Glutamatergic neuron (in vitro differentiated cells): Measurements from ENCODE around the gene VEGFC. TPM values are rescaled to one million over a fixed set of nuclear protein-coding genes. Genes with fewer than 3 reads are reported as not detected.

ENCODE experiments used
- DNase-seq: peaks from one replicate; pipeline ENCODE4 v3.0.0; 2022
- H3K27ac Mint-ChIP-seq: one replicate; pipeline ENCODE4 v1.8.0; 2020; ENCODE audit warnings: mild to moderate bottlenecking, mixed read lengths, inconsistent platforms; ENCODE audit not compliant: unreplicated experiment
- H3K27me3 Mint-ChIP-seq: one replicate; pipeline ENCODE4 v1.8.0; 2020; ENCODE audit warnings: mild to moderate bottlenecking, moderate library complexity, mixed read lengths, inconsistent platforms; ENCODE audit not compliant: unreplicated experiment
- H3K36me3 Mint-ChIP-seq: one replicate; pipeline ENCODE4 v1.8.0; 2020; ENCODE audit warnings: mild to moderate bottlenecking, mixed read lengths, inconsistent platforms; ENCODE audit not compliant: unreplicated experiment
- H3K4me1 Mint-ChIP-seq: one replicate; pipeline ENCODE4 v1.8.0; 2020; ENCODE audit warnings: mild to moderate bottlenecking, low read depth, mixed read lengths, inconsistent platforms; ENCODE audit not compliant: unreplicated experiment
- H3K4me3 Mint-ChIP-seq: one replicate; pipeline ENCODE4 v1.8.0; 2020; ENCODE audit warnings: mild to moderate bottlenecking, mixed read lengths, inconsistent platforms; ENCODE audit not compliant: unreplicated experiment
- H3K9me3 Mint-ChIP-seq: one replicate; pipeline ENCODE4 v1.8.0; 2020; ENCODE audit warnings: mild to moderate bottlenecking, moderate library complexity, mixed read lengths, inconsistent platforms; ENCODE audit not compliant: unreplicated experiment
- total RNA-seq: library from RNA; stranded (reverse); fragmentation: NEBNext Ultra II Directional; extraction: Animal tissue kit (Norgen Biotek cat#: 25700); gene quantifications from one replicate; pipeline ENCODE4 v1.2.1, GENCODE V29; 2021; ENCODE audit not compliant: unreplicated experiment
- TF ChIP-seq, protein P1 (sequence below): fragments of 200-600 bp; sonication (generic); IDR thresholded peaks from one replicate; pipeline ENCODE4 v1.5.0; 2021; ENCODE audit not compliant: partially characterized antibody, unreplicated experiment

Gene VEGFC
- total RNA-seq, 1 donor from 2014 or later: not detected

DNA sequence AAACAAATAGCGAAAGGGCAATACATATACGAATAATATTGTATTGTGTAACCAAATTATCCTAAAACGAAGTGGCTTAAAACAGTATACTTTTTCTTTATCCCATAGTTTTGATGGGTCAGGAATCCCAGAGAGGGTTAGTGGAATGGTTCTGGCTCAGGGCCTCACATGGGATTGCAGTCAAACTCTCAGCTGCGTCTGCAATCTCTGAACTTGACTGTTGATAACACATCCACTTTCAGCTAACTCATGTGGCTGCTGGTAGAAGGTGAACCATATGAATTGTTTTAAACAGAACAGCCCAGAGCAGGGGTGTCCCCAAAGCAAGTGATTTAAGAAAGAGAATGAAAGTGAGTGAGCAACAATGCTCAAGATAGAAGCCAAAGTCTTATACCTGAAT lies 127.8 kb downstream of the VEGFC start:
- H3K27me3 Mint-ChIP-seq: peaks cover 3% of the 10 kb centered on the region
- no peaks in the 10 kb centered on the region for H3K4me1 Mint-ChIP-seq
- no peaks in the 10 kb centered on the region for H3K9me3 Mint-ChIP-seq
- no peak overlapping the region for H3K4me3 Mint-ChIP-seq
- no peaks in the 10 kb centered on the region for H3K36me3 Mint-ChIP-seq
- H3K27ac Mint-ChIP-seq: no peak overlapping the region
- TF ChIP-seq, protein P1, sequence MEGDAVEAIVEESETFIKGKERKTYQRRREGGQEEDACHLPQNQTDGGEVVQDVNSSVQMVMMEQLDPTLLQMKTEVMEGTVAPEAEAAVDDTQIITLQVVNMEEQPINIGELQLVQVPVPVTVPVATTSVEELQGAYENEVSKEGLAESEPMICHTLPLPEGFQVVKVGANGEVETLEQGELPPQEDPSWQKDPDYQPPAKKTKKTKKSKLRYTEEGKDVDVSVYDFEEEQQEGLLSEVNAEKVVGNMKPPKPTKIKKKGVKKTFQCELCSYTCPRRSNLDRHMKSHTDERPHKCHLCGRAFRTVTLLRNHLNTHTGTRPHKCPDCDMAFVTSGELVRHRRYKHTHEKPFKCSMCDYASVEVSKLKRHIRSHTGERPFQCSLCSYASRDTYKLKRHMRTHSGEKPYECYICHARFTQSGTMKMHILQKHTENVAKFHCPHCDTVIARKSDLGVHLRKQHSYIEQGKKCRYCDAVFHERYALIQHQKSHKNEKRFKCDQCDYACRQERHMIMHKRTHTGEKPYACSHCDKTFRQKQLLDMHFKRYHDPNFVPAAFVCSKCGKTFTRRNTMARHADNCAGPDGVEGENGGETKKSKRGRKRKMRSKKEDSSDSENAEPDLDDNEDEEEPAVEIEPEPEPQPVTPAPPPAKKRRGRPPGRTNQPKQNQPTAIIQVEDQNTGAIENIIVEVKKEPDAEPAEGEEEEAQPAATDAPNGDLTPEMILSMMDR: no peak
- DNase-seq: no peak

DNA sequence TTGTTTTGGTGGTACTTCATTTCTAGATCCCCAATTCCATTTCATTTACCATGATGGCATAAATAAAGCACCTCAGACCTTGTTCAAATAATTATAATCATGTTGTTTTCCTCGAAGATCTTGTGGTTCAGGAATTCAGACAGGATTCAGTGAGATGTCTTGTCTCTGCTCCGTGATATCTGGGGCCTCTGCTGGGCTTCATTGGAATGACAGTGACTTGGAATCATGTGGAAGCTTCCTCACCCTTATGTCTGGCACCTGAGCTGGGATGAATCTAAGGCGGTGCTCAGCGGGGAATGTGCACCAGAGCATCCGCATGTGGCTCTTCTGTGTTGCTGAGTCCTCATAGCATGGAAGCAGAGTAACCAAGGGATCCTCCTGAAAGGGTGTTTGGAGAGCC lies 132.2 kb downstream of the VEGFC start:
- TF ChIP-seq, protein P1: no peak
- Mint-ChIP-seq H3K27ac (no peak overlapping the region), H3K4me1 (no peaks in the 10 kb centered on the region), H3K27me3 (peaks cover 3% of the 10 kb centered on the region), H3K4me3 (no peak overlapping the region), H3K9me3 (no peaks in the 10 kb centered on the region), H3K36me3 (no peaks in the 10 kb centered on the region)
- DNase-seq: no peak

DNA sequence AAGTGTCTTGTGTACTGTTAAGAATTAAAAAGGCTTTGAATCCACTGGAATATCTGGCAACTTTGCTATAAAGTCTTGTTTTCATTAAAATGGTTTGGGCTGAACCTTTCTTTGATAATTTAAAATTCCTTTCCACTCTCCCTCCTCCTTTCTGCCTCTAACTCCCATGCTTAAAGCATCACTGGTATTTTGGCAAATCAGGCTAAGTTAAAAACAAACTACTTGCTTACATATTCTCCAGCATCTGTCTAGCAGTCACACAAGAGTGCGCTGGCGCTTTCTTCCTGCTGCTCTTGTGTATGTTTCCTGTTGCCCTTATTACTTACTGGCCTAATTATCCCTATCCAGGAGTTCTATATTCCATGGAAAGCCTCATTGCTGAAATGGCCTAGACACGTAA lies 136.6 kb downstream of the VEGFC start:
- H3K4me1 Mint-ChIP-seq: no peaks in the 10 kb centered on the region
- H3K27ac Mint-ChIP-seq: no peak overlapping the region
- no peak for DNase-seq
- H3K27me3 Mint-ChIP-seq: no peaks in the 10 kb centered on the region
- H3K9me3 Mint-ChIP-seq: no peaks in the 10 kb centered on the region
- TF ChIP-seq, protein P1: no peak
- no peaks in the 10 kb centered on the region for H3K36me3 Mint-ChIP-seq
- no peak overlapping the region for H3K4me3 Mint-ChIP-seq

DNA sequence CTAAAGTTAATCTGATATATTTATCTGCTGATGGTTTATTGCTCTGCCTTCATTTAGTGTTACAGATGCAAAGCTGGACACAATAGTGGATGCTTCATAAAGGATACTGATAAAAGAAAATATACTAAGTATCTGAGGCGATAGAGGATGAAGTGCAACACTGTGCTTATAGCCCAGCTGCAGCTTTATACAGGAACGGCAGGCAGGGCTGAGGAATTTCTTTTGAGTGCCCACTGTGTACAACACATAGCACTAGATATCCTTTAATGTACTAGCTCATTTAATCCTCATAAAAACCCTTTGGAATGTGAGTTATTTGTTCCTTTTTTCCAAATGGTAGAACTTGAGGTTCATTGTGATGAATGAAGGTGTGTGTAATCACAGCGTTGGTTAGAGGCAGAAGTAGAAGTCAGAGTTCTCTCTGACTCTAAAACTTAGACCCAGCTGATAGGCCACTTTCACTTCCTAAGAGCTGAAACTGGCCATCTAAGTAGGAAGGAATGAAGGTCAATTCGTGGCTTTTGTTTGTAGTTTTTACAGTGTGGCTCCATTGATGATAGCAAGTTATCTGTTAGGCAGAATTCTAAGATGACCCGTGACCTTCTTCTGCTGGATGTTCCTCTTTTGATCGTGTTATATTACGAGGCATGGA lies 138.0 kb downstream of the VEGFC start:
- Mint-ChIP-seq H3K27me3 (no peaks in the 10 kb centered on the region), H3K9me3 (no peaks in the 10 kb centered on the region), H3K4me1 (no peaks in the 10 kb centered on the region), H3K27ac (no peak overlapping the region), H3K36me3 (no peaks in the 10 kb centered on the region), H3K4me3 (no peak overlapping the region)
- DNase-seq: no peak
- TF ChIP-seq, protein P1: no peak

DNA sequence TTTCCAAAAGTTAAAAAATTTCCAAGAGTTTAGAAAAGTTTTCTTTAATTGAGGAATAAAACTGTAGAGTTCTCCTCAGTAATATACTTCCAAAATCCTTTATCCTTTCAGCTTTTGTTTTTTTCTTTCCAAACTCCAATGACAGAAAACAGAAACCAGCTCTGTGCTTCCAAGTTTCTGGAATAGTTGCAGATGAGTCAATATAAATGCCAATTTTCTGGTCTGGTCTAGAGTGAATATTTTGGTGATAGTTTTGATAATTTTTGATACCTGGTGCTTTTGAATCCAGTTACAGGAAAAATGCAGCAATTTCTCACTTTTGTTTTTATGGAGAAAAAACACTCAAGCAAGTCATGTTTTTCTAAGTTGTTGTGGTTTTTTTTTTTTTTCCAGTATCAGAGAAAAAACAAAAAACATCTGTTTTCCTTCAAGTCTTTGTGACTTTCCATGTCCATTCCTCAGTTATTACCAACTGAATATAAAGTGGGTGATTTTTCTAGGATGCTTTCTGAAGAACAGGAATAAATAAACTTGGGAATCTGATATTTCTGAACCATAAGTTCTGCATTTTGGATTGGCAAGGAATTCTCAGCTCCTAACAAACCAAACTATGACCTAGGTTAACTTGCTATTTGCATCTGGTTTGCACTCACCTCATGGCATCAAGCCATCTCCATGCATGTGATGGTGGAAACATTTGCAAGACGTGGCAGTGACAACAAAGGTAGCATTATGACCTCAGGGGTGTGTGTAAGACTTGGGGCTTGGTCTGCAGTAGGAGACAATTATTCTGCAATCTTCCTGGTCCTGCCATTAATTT lies 139.1 kb downstream of the VEGFC start:
- Mint-ChIP-seq H3K4me3 (no peak overlapping the region), H3K9me3 (no peaks in the 10 kb centered on the region), H3K27me3 (no peaks in the 10 kb centered on the region), H3K36me3 (no peaks in the 10 kb centered on the region), H3K4me1 (no peaks in the 10 kb centered on the region), H3K27ac (no peak overlapping the region)
- no peak for DNase-seq
- TF ChIP-seq, protein P1: no peak
